AG20443 (cell line): ENCODE measurements around the gene ODAD2.
A peak's percentile ranks its signal among the peaks of the same experiment; 100 is the strongest.
"Not testable (repeated sequence)": the region's sequence is repeated elsewhere in the genome, so short reads cannot be mapped to it uniquely, and the experiment has no call there.

Source experiments
- DNase-seq: peaks from one replicate; pipeline ENCODE4 v3.0.0; 2012; ENCODE audit warnings: low spot score, mixed read lengths

The ODAD2 gene

GRCh38 chr10:27959093-27959715 is 39.7 kb downstream of the ODAD2 start:
- no peak for DNase-seq

GRCh38 chr10:27958383-27958782 is 40.5 kb downstream of the ODAD2 start:
- DNase-seq, result not testable (repeated sequence)

GRCh38 chr10:27950242-27950564 is 48.7 kb downstream of the ODAD2 start:
- no peak for DNase-seq

GRCh38 chr10:27949528-27950241 is 49.2 kb downstream of the ODAD2 start:
- DNase-seq, result no peak

GRCh38 chr10:27948186-27948585 is 50.7 kb downstream of the ODAD2 start:
- DNase-seq, result peak; percentile 55

- no peak for DNase-seq
Observed at GRCh38 chr10:27947540-27947939, 51.3 kb downstream of the ODAD2 start.

- DNase-seq, result no peak
Observed at GRCh38 chr10:27944005-27944404, 54.9 kb downstream of the ODAD2 start.

GRCh38 chr10:27914888-27915287 is 84.0 kb downstream of the ODAD2 start:
- no peak for DNase-seq

- no peak for DNase-seq
Observed at GRCh38 chr10:27912231-27912630, 86.6 kb downstream of the ODAD2 start.

GRCh38 chr10:27911539-27911938 is 87.3 kb downstream of the ODAD2 start:
- DNase-seq, result no peak

- DNase-seq, result no peak
Observed at GRCh38 chr10:27911011-27911410, 87.9 kb downstream of the ODAD2 start.

- DNase-seq, result no peak
Observed at GRCh38 chr10:27908231-27908630, 90.6 kb downstream of the ODAD2 start.

- not testable (repeated sequence) for DNase-seq
Observed at GRCh38 chr10:27899485-27899884, 99.4 kb downstream of the ODAD2 start.

- DNase-seq, result no peak
Observed at GRCh38 chr10:27899058-27899457, 99.8 kb downstream of the ODAD2 start.

- DNase-seq, result peak; percentile 55
Observed at GRCh38 chr10:27893358-27893954, 105.4 kb downstream of the ODAD2 start.

- DNase-seq, result no peak
Observed at GRCh38 chr10:27890971-27891370, 107.9 kb downstream of the ODAD2 start.

- DNase-seq, result no peak
Observed at GRCh38 chr10:27889518-27889917, 109.4 kb downstream of the ODAD2 start.

GRCh38 chr10:27884185-27884641 is 114.7 kb downstream of the ODAD2 start:
- no peak for DNase-seq

- no peak for DNase-seq
Observed at GRCh38 chr10:27878281-27878680, 120.6 kb downstream of the ODAD2 start.

- DNase-seq, result peak; percentile 65
Observed at GRCh38 chr10:27865221-27865635, 133.7 kb downstream of the ODAD2 start.

GRCh38 chr10:27861781-27862180 is 137.1 kb downstream of the ODAD2 start:
- no peak for DNase-seq

- DNase-seq, result no peak
Observed at GRCh38 chr10:27857616-27858015, 141.3 kb downstream of the ODAD2 start.

- no peak for DNase-seq
Observed at GRCh38 chr10:27844223-27844622, 154.7 kb downstream of the ODAD2 start.
